Fibroblast of skin of right quadriceps (primary cell): ENCODE measurements around the gene PPP1R3A.

Source experiments
- DNase-seq: peaks from one replicate; pipeline ENCODE4 v3.0.0-alpha.2; 2013

The PPP1R3A gene

GRCh38 chr7:113880559-113880958 lies 38.2 kb downstream of the PPP1R3A start:
- no peak for DNase-seq

DNA sequence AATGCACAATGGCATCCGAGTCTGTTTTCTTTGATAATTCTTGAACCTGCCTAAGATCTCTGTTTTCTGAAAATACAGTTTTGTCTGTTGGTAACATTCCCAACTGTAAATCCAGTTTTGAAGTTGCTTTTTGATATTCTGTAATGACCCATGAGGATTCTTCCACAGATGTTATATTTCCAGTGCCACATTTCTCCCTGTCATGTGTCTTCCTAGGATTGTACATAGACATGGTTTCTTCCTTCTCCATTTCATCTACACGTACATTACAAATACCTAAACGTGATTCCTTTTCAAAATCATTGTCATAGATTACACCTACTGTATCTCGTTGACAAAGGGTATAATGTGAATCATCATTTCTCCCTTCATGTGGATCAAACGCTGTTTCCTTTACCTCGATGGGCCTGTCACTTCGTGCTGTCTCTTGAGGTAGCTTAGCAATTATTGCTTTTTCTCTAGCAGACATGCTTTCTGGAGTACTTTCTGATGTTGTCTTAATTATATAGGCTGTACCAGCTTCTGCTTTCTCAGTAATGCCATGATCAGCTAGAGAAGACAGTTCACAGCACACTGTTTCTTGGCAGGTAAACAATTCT lies 40.3 kb downstream of the PPP1R3A start:
- DNase-seq: no peak

DNA sequence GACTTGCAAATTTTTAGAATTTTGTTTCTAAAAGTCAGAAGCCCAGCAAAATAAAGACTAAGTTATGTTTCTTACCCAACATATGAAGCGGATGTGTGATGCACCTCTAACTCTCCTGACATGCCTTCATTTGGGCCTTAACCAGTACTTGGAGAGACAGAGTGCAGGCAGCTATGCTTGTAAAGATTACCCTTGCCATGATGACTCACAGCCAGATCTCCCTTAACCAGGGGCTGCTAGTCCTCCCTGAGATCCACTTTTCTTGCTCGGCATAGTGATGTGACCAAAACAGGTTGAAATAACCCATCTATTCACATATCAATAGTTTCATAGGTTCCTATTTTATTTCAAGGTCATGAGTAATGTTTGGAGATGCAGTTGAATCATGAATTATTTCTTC lies 43.6 kb downstream of the PPP1R3A start:
- no peak for DNase-seq

GRCh38 chr7:113873554-113874151 lies 45.2 kb downstream of the PPP1R3A start:
- no peak for DNase-seq

- no peak for DNase-seq
Observed at GRCh38 chr7:113872981-113873380, 45.8 kb downstream of the PPP1R3A start.

DNA sequence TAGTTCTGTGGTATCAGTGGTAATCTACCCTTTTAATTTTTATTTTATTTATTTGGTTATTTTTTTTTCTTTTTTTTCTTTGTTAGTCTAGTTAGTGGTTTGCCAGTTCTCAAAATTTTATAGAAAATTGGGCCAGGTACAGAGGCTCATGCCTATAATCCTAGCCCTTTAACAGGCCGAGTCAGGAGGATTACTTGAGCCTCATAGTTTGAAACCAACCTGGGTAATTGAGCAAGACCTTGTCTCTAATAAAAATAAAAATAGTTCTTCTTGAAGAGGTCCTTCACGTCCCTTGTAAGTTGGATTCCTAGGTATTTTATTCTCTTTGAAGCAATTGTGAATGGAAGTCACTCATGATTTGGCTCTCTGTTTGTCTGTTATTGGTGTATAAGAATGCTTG lies 51.5 kb downstream of the PPP1R3A start:
- DNase-seq: no peak

- no peak for DNase-seq
Observed at GRCh38 chr7:113856010-113856409, 62.8 kb downstream of the PPP1R3A start.

- no peak for DNase-seq
Observed at GRCh38 chr7:113840954-113841353, 77.9 kb downstream of the PPP1R3A start.

DNA sequence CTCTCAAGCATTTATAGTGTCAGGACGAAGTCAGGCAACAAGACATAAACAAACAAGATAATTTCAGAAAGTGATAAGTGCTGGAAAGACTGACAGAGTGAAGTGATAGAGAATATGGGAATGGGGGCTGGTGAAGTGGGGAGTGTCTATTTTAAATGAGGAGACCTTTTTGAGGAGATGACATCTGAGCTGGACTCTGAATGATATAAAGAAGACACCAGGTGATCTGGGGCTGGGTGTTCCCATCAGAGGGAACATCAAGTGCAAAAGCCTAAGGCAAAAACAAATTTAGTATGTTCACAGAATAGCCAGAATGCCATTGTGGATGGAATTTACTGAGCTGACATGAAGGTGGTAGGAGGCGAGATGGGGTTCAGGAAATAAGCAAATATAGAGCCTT lies 83.4 kb downstream of the PPP1R3A start:
- no peak for DNase-seq

DNA sequence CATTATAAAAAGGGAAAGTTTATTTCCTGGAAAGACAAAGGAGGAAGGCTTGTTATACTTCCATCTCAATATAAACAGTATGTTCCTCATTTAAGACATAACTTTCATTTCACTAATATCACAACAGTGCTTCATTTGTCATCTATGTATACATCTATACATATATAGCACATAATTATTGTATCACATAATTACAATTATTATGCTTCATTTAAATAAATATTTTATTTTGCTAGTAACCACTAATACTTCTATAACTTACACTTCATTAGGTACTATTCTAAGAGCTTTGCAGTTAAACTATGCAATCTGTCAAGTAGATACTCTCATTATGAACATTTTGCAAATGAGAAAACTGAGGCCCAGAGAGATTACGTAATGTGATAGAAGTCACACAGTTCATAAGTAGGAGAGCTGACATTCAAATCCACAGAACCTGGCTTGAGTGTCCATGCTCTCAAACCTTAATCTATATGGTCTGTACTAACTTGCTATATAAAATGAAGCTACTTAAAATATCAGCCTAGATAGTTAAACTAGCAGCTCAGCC lies 86.5 kb downstream of the PPP1R3A start:
- DNase-seq: no peak

GRCh38 chr7:113831556-113831955 lies 87.3 kb downstream of the PPP1R3A start:
- no peak for DNase-seq

DNA sequence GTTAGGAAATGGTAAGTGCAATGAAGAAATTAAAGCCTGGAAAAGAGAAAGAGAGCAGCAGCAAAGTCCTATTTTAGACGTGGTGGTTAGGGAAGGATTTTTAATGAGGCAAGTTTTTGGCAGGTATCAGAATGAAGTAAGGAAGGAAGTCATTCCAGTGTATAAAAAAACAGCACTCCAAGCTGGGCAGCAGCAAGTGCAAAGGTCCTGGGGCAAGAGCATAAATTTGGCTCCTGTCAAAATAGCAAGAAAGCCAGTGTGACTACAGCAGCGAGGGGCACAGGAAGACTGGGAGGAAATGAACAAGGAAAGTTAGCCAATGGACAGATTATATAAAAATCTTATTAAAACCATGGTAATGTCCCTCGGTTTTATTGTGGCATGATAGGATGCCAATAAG lies 90.2 kb downstream of the PPP1R3A start:
- DNase-seq: no peak
